GM12878 (cell line): ENCODE data around the gene FANCF. TPM values are rescaled to one million over a fixed set of nuclear protein-coding genes. Genes with fewer than 3 reads are reported as not detected.

Experiments
- ATAC-seq: fragments of 200-7000 bp; cut with Tn5 transposase; 3 replicates; pipeline ENCODE4 v1.9.1; 2020; ENCODE audit warnings: mild to moderate bottlenecking, moderate library complexity
- BruUV-seq: library from RNA; stranded (reverse); fragments of 400-500 nt; replicated peaks from 2 replicates; lab custom pipeline; 2021; lab: Mats Ljungman, UMichigan
- CTCF ChIA-PET: fragments of 300-600 bp; sonication (Branson Sonifier 250); formaldehyde crosslinking; extraction: SDS; loops from one replicate; lab custom pipeline; 2021; ENCODE audit warnings: inconsistent platforms; lab: Yijun Ruan, JAX
- POLR2A ChIA-PET: fragments of 350-600 bp; formaldehyde crosslinking; extraction: SDS; loops from one replicate; lab custom pipeline; 2021; ENCODE audit warnings: inconsistent platforms; lab: Charles Lee
- RAD21 ChIA-PET: fragments of 300-600 bp; sonication (Branson Sonifier 250); formaldehyde crosslinking; loops from one replicate; lab custom pipeline; 2023; ENCODE audit warnings: antibody characterized with exemption; ENCODE audit not compliant: unreplicated experiment; lab: Charles Lee
- SMC1A ChIA-PET: fragments of 300-600 bp; sonication (Branson Sonifier 250); formaldehyde crosslinking; loops from one replicate; lab custom pipeline; 2023; ENCODE audit not compliant: unreplicated experiment, uncharacterized antibody; lab: Charles Lee
- DNase-seq: peaks from one replicate; pipeline ENCODE4 v3.0.0-alpha.2; 2011; ENCODE audit warnings: low read depth, low spot score
- FAIRE-seq: peaks from 3 replicates; lab custom pipeline; 2011; peaks lifted over from hg19 to GRCh38; lab: Jason Lieb, UNC
- H2AFZ ChIP-seq: 2 replicates; pipeline ENCODE4 v1.6.0; 2011; ENCODE audit warnings: low read depth, low read length, control low read depth; ENCODE audit not compliant: control insufficient read depth
- H3K27ac ChIP-seq: 2 replicates; pipeline ENCODE4 v1.5.1; 2011; ENCODE audit warnings: control low read depth; ENCODE audit not compliant: control insufficient read depth, insufficient read depth
- H3K27me3 ChIP-seq, 2 experiments: replicated peaks in 1 of 2; 2 replicates each; pipeline versions ENCODE4 v1.6.0 to v1.6.1; 2011; ENCODE audit warnings: low read length in 1 of 2; ENCODE audit not compliant: control insufficient read depth in 2 of 2, insufficient read depth in 2 of 2
- H3K36me3 ChIP-seq, 2 experiments: 2 replicates each; pipeline ENCODE4 v1.5.1; 2011; ENCODE audit warnings: low read length in 1 of 2; ENCODE audit not compliant: control insufficient read depth in 2 of 2, insufficient read depth in 2 of 2
- H3K4me1 ChIP-seq: 2 replicates; pipeline ENCODE4 v1.6.1; 2011; ENCODE audit warnings: mild to moderate bottlenecking, low read length, moderate library complexity, mixed read lengths; ENCODE audit not compliant: control insufficient read depth, insufficient read depth
- H3K4me2 ChIP-seq: 2 replicates; pipeline ENCODE4 v1.6.0; 2011; ENCODE audit warnings: control low read depth; ENCODE audit not compliant: control insufficient read depth, insufficient read depth
- H3K4me3 ChIP-seq: fragments of 200-600 bp; sonication (generic); 2 replicates; pipeline ENCODE4 v1.5.1; 2016
- H3K79me2 ChIP-seq: 2 replicates; pipeline ENCODE4 v1.6.0; 2011; ENCODE audit warnings: low read length; ENCODE audit not compliant: control insufficient read depth, insufficient read depth
- H3K9ac ChIP-seq: 2 replicates; pipeline ENCODE4 v1.8.0; 2011; ENCODE audit warnings: low read length, control low read depth, mixed read lengths; ENCODE audit not compliant: control insufficient read depth, insufficient read depth
- H3K9me3 ChIP-seq: replicated peaks from 3 replicates; pipeline ENCODE4 v1.5.1; 2011; ENCODE audit warnings: mild to moderate bottlenecking, low read length; ENCODE audit not compliant: control insufficient read depth, insufficient read depth
- H4K20me1 ChIP-seq: 2 replicates; pipeline ENCODE4 v1.6.0; 2011; ENCODE audit not compliant: control insufficient read depth, insufficient read depth
- CBX3 ChIP-seq: fragments of 200-600 bp; sonication (generic); IDR thresholded peaks from 2 replicates; pipeline ENCODE4 v1.6.1; 2016; ENCODE audit warnings: low read depth, borderline replicate concordance
- EGR1 ChIP-seq, 2 experiments: IDR thresholded peaks; 1 replicate in 1 of 2; 2 replicates in 1 of 2; pipeline ENCODE4 v1.6.1; 2011 to 2012; ENCODE audit warnings: low read depth in 2 of 2, low read length in 2 of 2, borderline replicate concordance in 1 of 2, mild to moderate bottlenecking in 1 of 2, moderate library complexity in 1 of 2
- FOS ChIP-seq: IDR thresholded peaks from 3 replicates; pipeline ENCODE4 v1.6.1; 2011; ENCODE audit warnings: borderline replicate concordance; ENCODE audit not compliant: insufficient read length; ENCODE audit errors: extremely low read depth
- HDGF ChIP-seq: fragments of 450-650 bp; IDR thresholded peaks from 2 replicates; pipeline ENCODE4 v1.6.1; 2016; ENCODE audit warnings: antibody characterized with exemption
- NFIC ChIP-seq: IDR thresholded peaks from 2 replicates; pipeline ENCODE4 v1.6.1; 2012; ENCODE audit warnings: low read depth, mild to moderate bottlenecking, inconsistent platforms, low read length, moderate library complexity
- RCOR1 ChIP-seq: conservative IDR thresholded peaks from 2 replicates; pipeline ENCODE4 v1.6.1; 2012; ENCODE audit warnings: low read depth, low read length, improper control_type of control experiment
- SMC3 ChIP-seq: IDR thresholded peaks from 2 replicates; pipeline ENCODE4 v1.6.1; 2011; ENCODE audit warnings: low read length, improper control_type of control experiment, borderline replicate concordance
- SPI1 ChIP-seq: IDR thresholded peaks from 2 replicates; pipeline ENCODE4 v1.6.1; 2011; ENCODE audit warnings: low read depth, mild to moderate bottlenecking, low read length, moderate library complexity, borderline replicate concordance; ENCODE audit not compliant: insufficient read depth
- WGBS: methylation state at CpG from one replicate; pipeline ENCODE4 v1.1.6; 2016; ENCODE audit warnings: low lambda C conversion rate; ENCODE audit not compliant: insufficient replicate concordance, insufficient coverage; ENCODE audit errors: missing lambda C conversion rate; 5-methylcytosine and 5-hydroxymethylcytosine counted together
- in situ Hi-C: fragments of 300-500 bp; cut with MboI; formaldehyde crosslinking; loops from 9 replicates; pipeline ENCODE4 v1.14.3; 2018; ENCODE audit warnings: mixed read lengths
- intact Hi-C: fragments of 100-400 bp; cut with micrococcal nuclease; formaldehyde crosslinking; loops from one replicate; pipeline ENCODE4 v1.14.2; 2022; ENCODE audit not compliant: unreplicated experiment
- polyA plus RNA-seq, 11 experiments: library from polyadenylated mRNA; depleted of rRNA in 4 of 11; unstranded in 6 of 11; stranded (reverse) in 5 of 11; fragments of >200 nt; fragmentation: Nextera tagmentation in 4 of 11; fragmentation: Illumina TruSeq in 1 of 11; extraction: Ambion mirVana in 4 of 11; extraction: Trizol in 1 of 11; gene quantifications; 1 replicate in 1 of 11; 2 replicates in 10 of 11; pipeline versions ENCODE4 v1.2.1 to v1.2.3, GENCODE V29; 2011 to 2016; ENCODE audit warnings: inconsistent platforms in 2 of 11, missing spikeins in 2 of 11, low read depth in 1 of 11
- total RNA-seq, 4 experiments: library from RNA; depleted of rRNA in 3 of 4; stranded (reverse); fragments of >200 nt in 3 of 4; fragmentation: Illumina TruSeq in 1 of 4; extraction: Trizol in 1 of 4; gene quantifications; 2 replicates each; pipeline versions ENCODE4 v1.2.1 to v1.2.3, GENCODE V29; 2013 to 2021
- TF ChIP-seq, protein P1 (sequence below): fragments of 450-650 bp; IDR thresholded peaks from 2 replicates; pipeline ENCODE4 v1.6.1; 2017; ENCODE audit warnings: antibody characterized with exemption, mild to moderate bottlenecking, moderate library complexity

Gene FANCF
- total and polyA plus RNA-seq, 10 of the 15 experiments (the other 5 are each of a cell fraction or from before 2014, with no cell fraction given), result 1.6 to 19.9 (median 12.2) TPM

DNA sequence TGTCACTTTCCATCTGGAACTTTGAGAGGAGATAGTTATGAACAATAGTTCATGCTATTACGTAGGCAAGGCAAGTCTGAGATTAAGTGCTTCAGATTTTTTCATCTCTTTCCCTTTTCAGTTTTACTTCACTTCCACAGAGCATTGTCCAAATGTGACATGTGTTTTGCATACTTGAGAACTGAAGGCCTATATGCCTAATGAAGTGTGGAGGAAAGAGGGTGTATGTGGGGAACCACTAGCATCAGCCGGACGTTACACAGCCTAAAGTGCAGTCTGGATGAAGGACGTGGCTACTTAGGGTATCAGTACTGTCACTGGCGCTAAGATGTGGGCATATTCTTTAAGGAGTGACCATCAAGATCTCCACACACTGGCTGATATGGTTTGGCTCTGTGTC, 26.2 kb downstream of the FANCF start (continued):
- TF ChIP-seq, protein P1, sequence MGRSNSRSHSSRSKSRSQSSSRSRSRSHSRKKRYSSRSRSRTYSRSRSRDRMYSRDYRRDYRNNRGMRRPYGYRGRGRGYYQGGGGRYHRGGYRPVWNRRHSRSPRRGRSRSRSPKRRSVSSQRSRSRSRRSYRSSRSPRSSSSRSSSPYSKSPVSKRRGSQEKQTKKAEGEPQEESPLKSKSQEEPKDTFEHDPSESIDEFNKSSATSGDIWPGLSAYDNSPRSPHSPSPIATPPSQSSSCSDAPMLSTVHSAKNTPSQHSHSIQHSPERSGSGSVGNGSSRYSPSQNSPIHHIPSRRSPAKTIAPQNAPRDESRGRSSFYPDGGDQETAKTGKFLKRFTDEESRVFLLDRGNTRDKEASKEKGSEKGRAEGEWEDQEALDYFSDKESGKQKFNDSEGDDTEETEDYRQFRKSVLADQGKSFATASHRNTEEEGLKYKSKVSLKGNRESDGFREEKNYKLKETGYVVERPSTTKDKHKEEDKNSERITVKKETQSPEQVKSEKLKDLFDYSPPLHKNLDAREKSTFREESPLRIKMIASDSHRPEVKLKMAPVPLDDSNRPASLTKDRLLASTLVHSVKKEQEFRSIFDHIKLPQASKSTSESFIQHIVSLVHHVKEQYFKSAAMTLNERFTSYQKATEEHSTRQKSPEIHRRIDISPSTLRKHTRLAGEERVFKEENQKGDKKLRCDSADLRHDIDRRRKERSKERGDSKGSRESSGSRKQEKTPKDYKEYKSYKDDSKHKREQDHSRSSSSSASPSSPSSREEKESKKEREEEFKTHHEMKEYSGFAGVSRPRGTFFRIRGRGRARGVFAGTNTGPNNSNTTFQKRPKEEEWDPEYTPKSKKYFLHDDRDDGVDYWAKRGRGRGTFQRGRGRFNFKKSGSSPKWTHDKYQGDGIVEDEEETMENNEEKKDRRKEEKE, result no peak
- TF ChIP-seq, all 136 proteins: peak for 0

DNA sequence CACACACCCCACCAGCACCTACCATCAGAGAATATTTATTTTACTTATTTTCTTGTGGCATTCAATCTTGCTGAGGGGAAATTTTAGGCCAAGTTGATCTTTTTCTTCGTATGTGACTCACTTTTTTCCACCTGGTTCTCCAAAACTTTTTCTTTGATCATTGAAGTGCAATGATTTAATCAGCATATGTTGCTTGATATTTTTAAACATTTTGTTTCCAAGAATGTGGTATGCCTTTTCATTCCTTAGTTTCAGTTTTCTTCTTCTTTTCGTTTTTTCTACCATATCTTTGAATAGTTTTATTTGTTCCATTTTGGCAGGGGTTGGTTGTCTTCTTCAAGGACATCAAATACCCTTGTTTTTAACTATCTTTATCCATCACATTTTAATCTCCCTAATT, 28.6 kb downstream of the FANCF start:
- no peaks in the 10 kb centered on the region for H3K36me3 ChIP-seq
- FAIRE-seq (no peak), ATAC-seq (no peak), DNase-seq (no peak)
- BruUV-seq, result no TSS peak
- no peak for TF ChIP-seq SPI1
- TF ChIP-seq RCOR1, result no peak
- TF ChIP-seq CBX3, result no peak
- no peak for TF ChIP-seq HDGF
- no peak for TF ChIP-seq SMC3
- TF ChIP-seq EGR1 (IDR thresholded peaks at IDR 0.05; ENCODE audit: borderline replicate concordance in 1 of 2, low read depth in 2 of 2, low read length in 2 of 2), result no peak
- no peak for TF ChIP-seq NFIC
- TF ChIP-seq FOS, result no peak
- H3K9me3 ChIP-seq, result no peaks in the 10 kb centered on the region
- no peaks in the 10 kb centered on the region for H3K4me1 ChIP-seq
- no peaks in the 10 kb centered on the region for H3K27me3 ChIP-seq
- no peak overlapping the region for H2AFZ ChIP-seq
- ChIA-PET POLR2A (no interaction called here), SMC1A (no interaction called here), CTCF (no interaction called here), RAD21 (no interaction called here)
- H3K4me3 ChIP-seq, result no peak overlapping the region
- H3K4me2 ChIP-seq, result no peak overlapping the region
- no peak overlapping the region for H3K27ac ChIP-seq
- no peaks in the 10 kb centered on the region for H3K79me2 ChIP-seq
- H3K9ac ChIP-seq, result no peak overlapping the region
- no peaks in the 10 kb centered on the region for H4K20me1 ChIP-seq
- in situ Hi-C loops (no loop called here), intact Hi-C loops (no loop called here)
- 2% methylated on average over 2 of the region's 2 CpGs for WGBS
